SK-N-SH (cell line): ENCODE results near the gene RAD51B. TPM values are rescaled to one million over a fixed set of nuclear protein-coding genes. Genes with fewer than 3 reads are reported as not detected.

Experiments
- CTCF ChIA-PET: fragments of 300-600, 350-600 bp; formaldehyde crosslinking; extraction: SDS; loops from one replicate; lab custom pipeline; 2021; lab: Yijun Ruan, JAX
- POLR2A ChIA-PET: fragments of 350-600 bp; sonication (Branson Sonifier 250); formaldehyde crosslinking; extraction: SDS; loops from one replicate; lab custom pipeline; 2020; ENCODE audit warnings: antibody characterized with exemption, inconsistent platforms; lab: Yijun Ruan, JAX
- DNase-seq: peaks from one replicate; pipeline ENCODE4 v3.0.0; 2012
- H2AFZ ChIP-seq: fragments of 200-600 bp; sonication (generic); 2 replicates; pipeline ENCODE4 v1.8.1; 2016; ENCODE audit warnings: antibody characterized with exemption, mild to moderate bottlenecking, low read depth
- H3F3A ChIP-seq: fragments of 200-600 bp; sonication (generic); replicated peaks from 2 replicates; pipeline ENCODE3; 2016; ENCODE audit warnings: antibody characterized with exemption, mild to moderate bottlenecking; ENCODE audit not compliant: insufficient read depth
- H3K27ac ChIP-seq, 2 experiments: fragments of 200-500 bp in 1 of 2; fragments of 200-600 bp in 1 of 2; sonication (Bioruptor generic) in 1 of 2; sonication (generic), shearing (Covaris generic) in 1 of 2; 2 replicates each; pipeline versions ENCODE4 v1.5.1 to v1.6.1; 2014 to 2016; ENCODE audit warnings: low read depth in 2 of 2, inconsistent platforms in 1 of 2, low read length in 1 of 2, mild to moderate bottlenecking in 1 of 2, mixed read lengths in 1 of 2
- H3K27me3 ChIP-seq: fragments of 200-600 bp; sonication (generic), shearing (Covaris generic); 2 replicates; pipeline ENCODE4 v1.6.1; 2016; ENCODE audit warnings: mixed run types; ENCODE audit not compliant: insufficient read depth
- H3K36me3 ChIP-seq, 2 experiments: fragments of 200-500 bp in 1 of 2; fragments of 200-600 bp in 1 of 2; sonication (Bioruptor generic) in 1 of 2; sonication (generic) in 1 of 2; replicated peaks in 1 of 2; 2 replicates each; pipeline versions ENCODE3 to v1.5.1; 2014 to 2016; ENCODE audit warnings: low read length in 1 of 2, mild to moderate bottlenecking in 1 of 2; ENCODE audit not compliant: insufficient read depth in 2 of 2, control insufficient read depth in 1 of 2
- H3K4me1 ChIP-seq, 2 experiments: fragments of 200-500 bp in 1 of 2; fragments of 200-600 bp in 1 of 2; sonication (Bioruptor generic) in 1 of 2; sonication (generic), shearing (Covaris generic) in 1 of 2; 2 replicates each; pipeline versions ENCODE4 v1.5.1 to v1.6.1; 2014 to 2016; ENCODE audit warnings: low read depth in 1 of 2, low read length in 1 of 2, mixed run types in 1 of 2; ENCODE audit not compliant: insufficient read depth in 2 of 2, control insufficient read depth in 1 of 2
- H3K4me2 ChIP-seq: fragments of 200-600 bp; sonication (generic), shearing (Covaris generic); 2 replicates; pipeline ENCODE4 v1.6.1; 2017; ENCODE audit warnings: mixed run types
- H3K4me3 ChIP-seq, 2 experiments: fragments of 200-500 bp in 1 of 2; fragments of 200-600 bp in 1 of 2; sonication (Bioruptor generic) in 1 of 2; sonication (generic), shearing (Covaris generic) in 1 of 2; 2 replicates each; pipeline versions ENCODE4 v1.5.1 to v1.8.1; 2014 to 2016; ENCODE audit warnings: low read depth in 2 of 2, inconsistent platforms in 1 of 2, low read length in 1 of 2, mild to moderate bottlenecking in 1 of 2, mixed read lengths in 1 of 2, moderate library complexity in 1 of 2
- H3K79me2 ChIP-seq: fragments of 200-600 bp; sonication (generic); 2 replicates; pipeline ENCODE4 v1.8.1; 2017; ENCODE audit warnings: mild to moderate bottlenecking; ENCODE audit not compliant: insufficient read depth
- H3K9ac ChIP-seq: fragments of 200-600 bp; sonication (generic); 2 replicates; pipeline ENCODE4 v1.6.1; 2017; ENCODE audit warnings: mixed run types
- H3K9me2 ChIP-seq: fragments of 200-600 bp; sonication (generic); 2 replicates; pipeline ENCODE4 v1.6.1; 2017; ENCODE audit warnings: mixed run types
- H3K9me3 ChIP-seq: fragments of 200-600 bp; sonication (generic); 2 replicates; pipeline ENCODE4 v1.6.1; 2017; ENCODE audit warnings: mixed run types, mild to moderate bottlenecking, moderate library complexity
- H4K20me1 ChIP-seq: fragments of 200-600 bp; sonication (generic); 2 replicates; pipeline ENCODE4 v1.6.1; 2017; ENCODE audit warnings: mild to moderate bottlenecking, mixed run types; ENCODE audit not compliant: insufficient read depth
- CHD2 ChIP-seq: fragments of 150-350 bp; IDR thresholded peaks from 2 replicates; pipeline ENCODE4 v1.6.1; 2018; ENCODE audit warnings: low read length; ENCODE audit not compliant: partially characterized antibody
- EZH2phosphoT487 ChIP-seq: fragments of 200-600 bp; sonication (generic); IDR thresholded peaks from 2 replicates; pipeline ENCODE4 v1.6.1; 2017; ENCODE audit warnings: low read depth, mixed run types, mild to moderate bottlenecking, antibody characterized with exemption, moderate library complexity, borderline replicate concordance
- FOXM1 ChIP-seq: IDR thresholded peaks from 2 replicates; pipeline ENCODE4 v1.4.0; 2012; ENCODE audit warnings: low read depth, mild to moderate bottlenecking
- GABPA ChIP-seq: IDR thresholded peaks from 2 replicates; pipeline ENCODE4 v1.4.0; 2012; ENCODE audit warnings: low read depth, mild to moderate bottlenecking
- GATA2 ChIP-seq: sonication (generic); formaldehyde crosslinking; IDR thresholded peaks from 2 replicates; pipeline ENCODE4 v1.5.0; 2020; ENCODE audit warnings: mild to moderate bottlenecking, missing genetic modification reagents
- IRF3 ChIP-seq: fragments of 150-350 bp; IDR thresholded peaks from 2 replicates; pipeline ENCODE4 v1.6.1; 2016; ENCODE audit warnings: mild to moderate bottlenecking, low read depth, low read length
- MAX ChIP-seq: IDR thresholded peaks from 2 replicates; pipeline ENCODE4 v1.4.0; 2012; ENCODE audit warnings: low read depth
- MEF2A ChIP-seq: IDR thresholded peaks from 2 replicates; pipeline ENCODE4 v1.4.0; 2012; ENCODE audit warnings: low read depth, borderline replicate concordance
- MXI1 ChIP-seq: IDR thresholded peaks from 2 replicates; pipeline ENCODE4 v1.6.1; 2012; ENCODE audit warnings: mild to moderate bottlenecking, low read depth, low read length, improper control_type of control experiment
- NRF1 ChIP-seq: IDR thresholded peaks from 2 replicates; pipeline ENCODE4 v1.6.1; 2012; ENCODE audit warnings: low read depth, mild to moderate bottlenecking, low read length
- POLR2AphosphoS5 ChIP-seq: IDR thresholded peaks from 2 replicates; pipeline ENCODE4 v1.6.1; 2012; ENCODE audit warnings: low read depth, low read length
- RAD21 ChIP-seq: IDR thresholded peaks from 2 replicates; pipeline ENCODE4 v1.6.1; 2012; ENCODE audit warnings: mild to moderate bottlenecking, low read length
- RFX5 ChIP-seq: IDR thresholded peaks from 2 replicates; pipeline ENCODE4 v1.6.1; 2012; ENCODE audit warnings: mild to moderate bottlenecking, improper control_type of control experiment, low read length
- RXRA ChIP-seq: IDR thresholded peaks from 2 replicates; pipeline ENCODE4 v1.4.0; 2012; ENCODE audit warnings: low read depth, mild to moderate bottlenecking, borderline replicate concordance
- SIN3A ChIP-seq: IDR thresholded peaks from 2 replicates; pipeline ENCODE4 v1.6.1; 2012; ENCODE audit warnings: low read depth, mild to moderate bottlenecking, low read length, moderate library complexity, borderline replicate concordance
- SMC3 ChIP-seq: IDR thresholded peaks from 2 replicates; pipeline ENCODE4 v1.6.1; 2012; ENCODE audit warnings: low read depth, low read length, improper control_type of control experiment
- TAF1 ChIP-seq: IDR thresholded peaks from 2 replicates; pipeline ENCODE4 v1.6.1; 2012; ENCODE audit warnings: low read depth, mild to moderate bottlenecking, low read length, moderate library complexity, borderline replicate concordance
- TCF12 ChIP-seq: IDR thresholded peaks from 2 replicates; pipeline ENCODE4 v1.4.0; 2012
- USF2 ChIP-seq: fragments of 150-350 bp; IDR thresholded peaks from 2 replicates; pipeline ENCODE4 v1.6.1; 2017; ENCODE audit warnings: antibody characterized with exemption, low read length, low read depth, borderline replicate concordance
- YY1 ChIP-seq: IDR thresholded peaks from 2 replicates; pipeline ENCODE4 v1.4.0; 2012; ENCODE audit warnings: low read depth, mild to moderate bottlenecking
- ZBTB33 ChIP-seq: IDR thresholded peaks from 2 replicates; pipeline ENCODE4 v1.4.0; 2012; ENCODE audit warnings: low read depth, borderline replicate concordance
- WGBS: methylation state at CpG from one replicate; pipeline ENCODE4 v1.1.6; 2017; ENCODE audit warnings: low lambda C conversion rate; 5-methylcytosine and 5-hydroxymethylcytosine counted together
- polyA plus RNA-seq, 3 experiments: library from polyadenylated mRNA; depleted of rRNA; stranded (reverse); fragments of >200 nt; gene quantifications; 2 replicates each; pipeline ENCODE4 v1.2.3, GENCODE V29; 2012

RAD51B gene
- polyA plus RNA-seq, 1 of the 3 experiments (the other 2 are of a cell fraction), result 6.0 TPM

- Histone ChIP-seq H4K20me1 (no peaks in the 10 kb centered on the region), H3K27ac (no peak overlapping the region), H3K9ac (no peak overlapping the region), H3K4me3 (no peak overlapping the region), H3K4me2 (no peak overlapping the region), H3K9me2 (no peaks in the 10 kb centered on the region), H2AFZ (no peak overlapping the region), H3K9me3 (no peaks in the 10 kb centered on the region), H3K79me2 (no peaks in the 10 kb centered on the region), H3F3A (no peaks in the 10 kb centered on the region), H3K27me3 (no peaks in the 10 kb centered on the region), H3K4me1 (no peaks in the 10 kb centered on the region; a peak in 1 of 4 replicates), H3K36me3 (no peaks in the 10 kb centered on the region)
- ChIA-PET CTCF (no interaction called here), POLR2A (no interaction called here)
- WGBS, result 100% methylated on average over 1 of the region's 1 CpG
- TF ChIP-seq IRF3 (no peak), TCF12 (no peak), POLR2AphosphoS5 (no peak), MXI1 (no peak), RFX5 (no peak), TAF1 (no peak), SMC3 (no peak), RAD21 (no peak), GATA2 (no peak), FOXM1 (no peak), SIN3A (no peak), MEF2A (no peak), CHD2 (no peak), MAX (no peak)
- no peak for DNase-seq
Observed at GRCh38 chr14:68032154-68032553, 212.6 kb downstream of the RAD51B start.

- Histone ChIP-seq H2AFZ (no peak overlapping the region), H3K9ac (no peak overlapping the region), H3K79me2 (no peaks in the 10 kb centered on the region), H3K4me3 (no peak overlapping the region), H3K36me3 (no peaks in the 10 kb centered on the region), H3K4me1 (no peaks in the 10 kb centered on the region; a peak in 1 of 4 replicates), H3K4me2 (no peak overlapping the region), H3K9me2 (no peaks in the 10 kb centered on the region), H3K9me3 (no peaks in the 10 kb centered on the region), H3K27me3 (no peaks in the 10 kb centered on the region), H3F3A (no peaks in the 10 kb centered on the region), H4K20me1 (no peaks in the 10 kb centered on the region), H3K27ac (no peak overlapping the region)
- TF ChIP-seq IRF3 (no peak), RXRA (no peak), GABPA (no peak), YY1 (no peak), NRF1 (no peak), EZH2phosphoT487 (no peak), USF2 (no peak), RFX5 (no peak), RAD21 (no peak), FOXM1 (no peak), ZBTB33 (no peak)
- no peak for DNase-seq
- CTCF ChIA-PET, result no interaction called here
- POLR2A ChIA-PET, result no interaction called here
- WGBS, result 94% methylated on average over 2 of the region's 2 CpGs
Observed at GRCh38 chr14:68033336-68033932, 213.9 kb downstream of the RAD51B start.
